GM18907 (cell line): ENCODE data around the gene LYRM2.

Source experiments
- ATAC-seq: cut with Tn5 transposase; IDR thresholded peaks from one replicate; pipeline ENCODE4 v1.9.1; 2021; ENCODE audit warnings: mild to moderate bottlenecking, moderate library complexity; ENCODE audit not compliant: unreplicated experiment

LYRM2 gene

DNA sequence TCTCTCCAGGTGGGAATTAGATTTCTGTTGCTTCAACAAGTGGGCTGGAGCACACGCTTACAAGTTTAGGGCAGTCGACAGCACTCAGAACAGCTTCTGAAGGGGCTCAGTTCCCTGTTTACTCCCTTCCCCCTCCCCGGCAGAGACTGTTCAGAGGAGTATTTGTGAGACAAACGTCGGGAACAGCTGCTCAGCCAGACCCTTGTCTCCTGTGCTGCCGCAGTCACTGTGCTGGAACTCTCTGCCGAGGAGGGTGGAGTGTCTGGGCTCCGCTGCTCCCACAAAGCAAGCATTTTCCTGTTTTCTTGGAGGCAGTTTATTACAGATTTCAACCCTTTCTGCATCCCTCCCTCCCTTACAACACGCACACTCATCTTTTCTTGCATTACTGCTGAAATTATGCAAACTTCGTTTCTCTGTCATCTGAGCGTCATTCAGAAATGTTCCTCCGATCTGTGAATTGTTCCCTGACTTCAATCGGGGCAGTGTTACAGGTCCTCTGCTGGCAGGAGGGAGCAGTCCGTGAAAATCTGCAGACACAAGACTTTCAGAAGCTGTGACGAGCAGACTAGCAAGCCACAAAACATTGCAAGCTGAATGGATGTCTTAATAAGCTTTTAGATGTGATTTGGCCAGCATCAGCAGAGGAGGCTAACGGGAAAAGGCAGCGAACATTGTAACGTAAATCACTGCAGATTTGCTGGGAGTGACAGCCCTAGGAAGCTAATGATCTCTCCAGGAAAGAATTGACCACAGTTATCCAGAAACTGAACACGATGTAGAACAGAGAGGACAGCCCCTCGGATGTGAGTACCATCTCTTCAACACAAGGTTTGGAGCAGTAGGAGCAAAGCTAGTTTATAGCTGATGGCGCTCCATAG, 76.2 kb downstream of the LYRM2 start:
- ATAC-seq, result no peak

DNA sequence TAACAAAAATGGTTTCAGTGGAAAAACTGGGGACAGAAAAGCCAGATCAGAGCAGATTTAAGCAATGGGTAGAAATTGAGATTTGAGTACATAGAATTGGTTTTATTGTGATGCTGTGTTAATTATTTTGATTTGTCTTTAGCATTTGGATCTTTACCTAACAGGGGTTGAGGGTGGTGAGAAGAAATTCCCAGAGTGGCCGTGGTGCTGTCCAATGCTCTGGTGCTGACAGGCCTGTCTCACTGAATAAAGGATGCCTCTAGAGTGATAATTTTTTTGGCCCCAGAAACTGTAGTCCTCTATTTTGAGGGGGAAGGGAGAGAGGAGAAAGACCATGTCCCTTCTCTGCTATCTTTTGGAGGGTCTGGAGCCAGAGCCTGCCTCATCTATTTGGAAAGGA, 79.1 kb downstream of the LYRM2 start:
- ATAC-seq, result no peak

DNA sequence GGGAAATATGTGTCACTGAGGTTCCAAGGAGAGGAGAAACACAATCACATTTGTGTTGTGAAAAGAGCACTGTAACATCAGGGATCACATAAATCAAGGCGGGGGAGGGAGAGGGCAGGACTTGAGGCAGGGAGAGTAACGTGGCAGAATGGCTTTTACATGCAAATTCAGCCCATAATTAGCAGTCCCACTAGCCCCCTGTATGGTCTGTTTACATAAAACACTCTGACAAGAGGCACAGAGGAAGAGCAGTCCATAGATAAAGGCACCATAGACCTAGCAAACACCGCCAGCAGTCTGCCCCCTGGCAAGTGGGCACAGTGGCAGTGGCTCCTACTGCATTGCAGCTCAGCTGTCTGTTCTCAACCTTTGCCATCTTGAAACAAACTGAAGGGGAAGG, 82.7 kb downstream of the LYRM2 start:
- ATAC-seq, result no peak

DNA sequence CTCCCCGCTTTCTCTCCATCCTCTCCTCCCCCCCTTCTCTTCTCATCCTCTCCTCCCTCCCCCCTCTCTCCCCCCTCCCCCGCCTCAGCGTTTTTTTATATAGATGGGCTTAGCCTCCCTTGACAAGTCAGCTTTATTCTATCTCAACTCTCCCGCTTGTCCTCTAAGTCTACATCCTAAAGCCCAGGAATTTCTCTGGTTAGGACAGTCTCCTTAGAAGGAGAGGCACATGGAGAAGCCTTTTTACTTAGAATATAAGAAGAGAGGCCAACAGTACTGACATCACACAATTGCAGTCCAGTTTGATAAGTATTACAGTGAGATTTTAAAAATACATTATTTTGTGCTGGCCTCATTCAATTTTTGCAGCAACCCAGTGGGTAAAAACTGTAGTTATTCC, 83.5 kb downstream of the LYRM2 start:
- ATAC-seq, result no peak

DNA sequence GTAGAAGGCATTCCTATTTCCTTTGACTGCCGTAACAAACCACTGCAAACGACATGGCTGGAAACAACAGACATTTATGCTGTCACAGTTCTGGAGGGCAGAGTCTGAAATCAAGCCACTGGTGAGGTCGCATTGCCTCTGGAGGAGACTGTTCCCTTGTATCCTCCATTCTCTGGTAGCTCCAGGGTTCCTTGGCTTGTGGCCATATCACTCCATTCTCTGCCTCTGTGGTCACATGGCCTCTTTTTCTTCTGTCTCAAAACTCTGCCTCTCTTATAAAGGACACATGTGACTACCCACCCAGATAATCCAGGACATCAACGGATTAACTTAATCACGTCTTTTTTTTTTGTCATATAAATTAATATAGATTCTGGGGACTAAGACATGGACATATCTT, 84.4 kb downstream of the LYRM2 start:
- no peak for ATAC-seq

DNA sequence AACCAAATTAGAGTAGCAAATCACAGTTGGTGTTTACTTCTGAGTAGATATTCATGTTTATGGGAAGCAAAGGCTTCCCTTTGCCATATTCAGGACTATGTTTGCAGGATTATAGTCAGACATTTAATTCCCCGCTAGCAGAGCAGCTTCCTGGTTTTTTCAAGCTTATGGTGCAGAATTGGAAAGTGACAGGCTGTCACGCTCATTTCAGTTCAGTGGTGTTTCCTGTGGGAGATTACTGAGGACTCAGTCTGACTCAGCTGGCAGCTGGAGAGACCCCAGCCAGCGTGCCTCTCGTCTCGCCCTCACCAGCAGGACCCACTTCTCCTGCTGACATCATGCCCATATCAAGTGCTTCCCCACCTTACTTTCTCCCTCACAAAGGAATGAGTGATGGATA, 85.1 kb downstream of the LYRM2 start:
- no peak for ATAC-seq

DNA sequence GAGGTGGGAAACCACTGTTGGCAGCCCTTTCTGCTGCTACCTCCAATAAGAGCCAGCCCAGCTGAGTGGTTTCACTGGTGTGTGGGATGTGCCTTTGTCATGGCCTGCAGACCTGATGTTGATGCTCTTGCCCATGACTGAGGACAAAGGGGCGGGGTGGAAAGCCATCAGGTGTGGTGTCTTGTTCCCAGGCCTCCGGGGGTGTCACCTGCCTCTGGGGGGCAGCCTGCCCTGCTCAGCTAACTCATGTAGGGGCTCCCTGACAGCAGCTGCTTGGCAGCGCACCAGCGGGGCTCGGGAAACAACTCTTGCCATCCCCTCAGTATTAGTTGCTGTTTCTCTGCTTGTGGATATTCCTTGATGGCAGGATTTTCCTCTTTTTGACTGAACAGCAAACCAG, 91.3 kb downstream of the LYRM2 start:
- no peak for ATAC-seq

DNA sequence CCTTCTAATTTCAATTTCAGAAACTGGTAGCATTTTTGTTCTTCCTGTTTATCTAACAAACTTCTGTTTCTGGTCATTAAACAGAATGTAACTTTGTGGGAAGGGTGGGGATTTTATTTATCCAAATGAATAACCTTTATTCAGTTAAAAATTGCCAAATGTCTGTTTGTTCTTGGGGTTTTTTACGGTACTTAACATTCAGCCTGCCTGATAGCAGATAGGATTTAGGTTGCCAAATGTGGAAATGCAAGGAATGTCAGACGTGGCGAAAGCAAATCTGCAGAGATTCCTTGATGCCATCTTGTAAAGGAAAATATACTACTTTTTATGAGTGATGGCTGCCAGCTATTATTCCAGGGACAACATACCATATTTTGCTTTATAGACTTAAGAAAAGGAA, 95.7 kb downstream of the LYRM2 start:
- ATAC-seq, result peak; percentile 39

DNA sequence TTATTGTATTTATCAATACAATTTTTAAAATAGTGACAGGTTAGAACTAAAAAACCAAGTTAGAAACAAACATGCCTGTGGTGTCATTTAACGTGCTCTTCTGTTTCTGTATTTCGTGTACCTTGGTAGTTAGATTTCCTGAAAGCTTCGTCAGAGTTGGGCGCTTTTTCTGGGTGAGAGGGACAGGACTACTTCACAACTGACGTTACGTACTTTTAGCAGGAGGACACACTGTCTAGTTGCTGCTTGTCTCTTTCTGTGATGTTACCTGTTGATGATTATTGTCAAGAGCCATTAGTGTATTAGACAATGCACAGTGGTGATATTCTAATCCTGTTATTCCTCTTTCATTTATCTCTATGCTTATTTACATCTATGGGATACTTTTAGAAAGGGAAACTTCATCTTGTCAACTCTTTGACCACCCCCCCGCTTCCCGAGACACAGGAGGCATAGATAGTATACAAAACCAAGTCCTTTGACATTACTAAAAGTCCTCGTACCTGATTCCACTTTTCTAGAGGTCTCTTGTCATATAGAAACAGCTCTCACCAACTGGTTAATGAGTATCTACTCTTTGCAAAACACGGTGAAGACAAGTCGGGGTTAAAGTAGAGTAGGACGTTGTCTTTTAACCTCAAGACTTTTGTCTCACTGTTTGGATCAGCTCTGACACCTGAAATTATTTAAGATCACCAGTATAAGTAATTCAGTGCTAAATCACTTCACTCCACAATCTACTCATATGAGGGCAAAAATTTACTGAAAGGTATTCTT, 96.3 kb downstream of the LYRM2 start:
- peak; percentile 97 for ATAC-seq

DNA sequence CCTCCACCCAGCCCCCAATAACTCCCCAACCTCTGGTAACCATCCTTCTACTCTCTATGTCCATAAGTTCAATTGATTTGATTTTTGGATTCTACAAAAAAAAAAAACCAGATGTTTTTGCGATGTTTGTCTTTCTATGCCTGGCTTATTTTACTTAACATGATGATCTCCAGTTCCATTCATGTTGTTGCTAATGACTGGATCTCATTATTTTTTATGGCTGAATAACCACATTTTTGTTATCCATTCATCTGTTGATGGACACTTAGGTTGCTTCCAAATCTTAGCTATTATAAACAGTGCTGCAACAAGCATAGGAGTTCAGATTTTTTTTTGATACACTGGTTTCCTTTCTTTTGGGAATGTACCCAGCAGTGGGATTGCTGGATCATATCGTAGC, 98.8 kb downstream of the LYRM2 start:
- ATAC-seq, result no peak

DNA sequence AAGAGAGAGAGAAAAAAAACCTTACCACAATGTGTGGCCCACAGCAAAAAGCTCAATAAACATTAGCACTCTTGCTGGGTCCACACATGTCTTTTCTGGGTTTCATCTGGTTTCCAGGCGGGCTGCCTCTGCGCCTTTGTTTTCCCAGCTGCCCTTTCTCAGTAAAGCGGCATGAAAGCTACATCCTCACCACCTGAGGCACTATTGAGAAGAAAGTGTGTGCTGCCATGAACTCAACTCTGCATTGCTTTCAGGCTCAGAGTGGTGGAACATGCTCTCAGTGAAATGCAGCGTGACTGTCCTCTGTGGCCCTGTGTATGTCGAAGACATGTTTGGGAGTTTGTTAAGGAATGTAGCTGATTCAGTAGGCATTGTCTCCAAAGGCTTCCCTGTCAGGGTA, 102.3 kb downstream of the LYRM2 start:
- ATAC-seq, result no peak

DNA sequence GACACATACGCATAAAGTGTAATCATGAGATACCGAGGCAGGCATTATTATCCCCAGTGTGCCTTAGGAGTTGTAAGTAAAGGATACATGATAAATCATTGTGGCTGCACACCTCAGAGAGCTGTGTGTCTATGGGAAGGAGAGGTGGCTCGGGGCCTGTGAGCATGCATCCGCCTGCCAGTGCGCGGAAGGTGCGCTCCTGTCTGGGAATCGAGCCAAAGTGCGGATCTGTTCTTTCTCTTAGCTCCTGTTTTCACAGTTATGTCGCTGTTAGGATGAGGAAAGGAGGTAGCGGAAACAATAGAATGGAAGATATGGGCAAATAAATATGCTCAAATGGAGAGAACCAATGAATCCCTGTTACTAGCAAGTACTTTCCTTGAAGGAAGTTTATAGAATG, 107.6 kb downstream of the LYRM2 start:
- ATAC-seq, result no peak

DNA sequence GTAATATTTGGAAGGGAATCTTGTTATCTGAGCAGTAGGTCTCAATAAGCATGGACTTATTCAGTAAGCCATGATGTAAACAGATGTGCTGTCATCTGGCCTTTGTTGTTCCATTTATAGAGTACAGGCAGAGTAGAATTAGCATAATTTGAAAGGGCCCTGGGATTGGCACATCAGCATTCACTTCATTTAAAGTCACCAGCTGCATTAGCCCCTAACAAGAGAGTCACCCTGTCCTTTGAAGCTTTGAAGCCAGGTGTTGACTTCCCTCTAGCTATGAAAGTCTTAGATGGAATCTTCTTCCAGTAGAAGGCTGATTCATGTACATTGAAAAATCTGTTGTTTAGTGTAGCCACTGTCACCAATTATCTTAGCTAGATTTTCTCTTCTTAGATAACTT, 109.7 kb downstream of the LYRM2 start:
- ATAC-seq, result no peak

DNA sequence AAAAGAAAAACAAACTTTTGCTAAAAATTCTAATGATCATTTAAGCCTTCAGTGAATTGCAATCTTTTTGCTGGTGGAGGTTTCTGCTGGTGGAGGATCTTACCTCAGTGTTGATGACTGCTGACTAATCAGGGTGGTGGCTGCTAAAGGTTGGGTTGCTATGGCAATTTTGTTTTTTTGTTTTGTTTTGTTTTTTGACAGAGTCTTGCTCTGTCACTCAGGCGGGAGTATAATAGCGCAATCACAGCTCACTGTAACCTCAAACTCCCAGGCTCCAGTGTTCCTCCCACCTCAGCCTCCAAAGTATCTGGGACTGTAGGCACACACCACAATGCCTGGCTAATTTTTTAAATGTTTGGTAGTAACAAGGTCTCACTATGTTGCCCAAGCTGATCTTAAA, 110.9 kb downstream of the LYRM2 start:
- no peak for ATAC-seq

DNA sequence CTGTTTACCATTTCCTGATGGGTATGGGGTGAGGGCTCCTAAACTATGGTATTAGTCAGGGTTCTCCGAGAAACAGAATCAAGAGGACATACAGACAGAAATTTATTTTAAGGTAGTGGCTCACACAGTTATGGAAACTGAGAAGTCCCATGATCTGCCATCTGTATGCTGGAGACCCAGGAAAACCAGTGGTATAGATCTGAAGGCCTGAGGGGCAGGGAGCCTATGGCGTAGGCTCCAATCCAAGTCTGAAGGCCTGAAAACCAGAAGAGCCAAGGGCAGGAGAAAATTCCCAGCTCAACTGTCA, 112.0 kb downstream of the LYRM2 start:
- ATAC-seq, result no peak

DNA sequence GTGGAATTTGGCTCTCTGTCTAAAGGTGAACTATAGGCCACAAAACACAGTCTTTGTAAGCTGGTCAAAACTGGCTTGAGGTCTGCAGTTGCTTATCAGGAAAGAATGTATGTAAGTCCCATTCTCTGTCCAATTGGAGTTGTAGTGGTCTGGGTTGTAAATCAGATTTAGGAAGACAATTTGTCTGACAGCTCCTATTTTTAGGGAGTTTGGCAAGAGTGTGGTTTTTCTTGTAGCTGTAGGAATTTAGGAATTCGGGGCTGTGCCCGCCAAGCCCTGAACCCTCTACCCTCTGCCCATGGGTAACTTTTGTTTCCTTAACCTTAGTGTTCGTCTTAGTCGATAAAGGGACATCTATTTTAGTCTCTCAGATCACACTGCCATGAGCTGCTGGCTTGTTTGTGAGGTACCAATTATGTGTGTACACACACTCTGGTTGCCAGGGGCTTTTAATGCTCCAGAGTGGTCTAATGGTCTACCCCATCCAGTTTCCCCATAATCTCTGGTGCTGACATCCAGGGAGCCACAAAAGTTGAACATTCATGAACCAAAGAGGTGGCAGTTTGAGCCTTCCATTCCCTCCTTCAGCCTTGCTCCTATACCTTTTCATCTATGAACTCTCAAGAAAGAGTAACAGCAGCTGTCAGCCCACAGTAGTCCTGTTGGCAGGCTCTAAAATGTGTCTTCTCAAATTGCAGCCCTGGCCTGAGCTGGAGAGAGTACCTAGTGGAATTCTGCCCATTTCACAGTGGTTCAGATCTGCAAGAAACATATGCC, 112.6 kb downstream of the LYRM2 start:
- ATAC-seq, result no peak

DNA sequence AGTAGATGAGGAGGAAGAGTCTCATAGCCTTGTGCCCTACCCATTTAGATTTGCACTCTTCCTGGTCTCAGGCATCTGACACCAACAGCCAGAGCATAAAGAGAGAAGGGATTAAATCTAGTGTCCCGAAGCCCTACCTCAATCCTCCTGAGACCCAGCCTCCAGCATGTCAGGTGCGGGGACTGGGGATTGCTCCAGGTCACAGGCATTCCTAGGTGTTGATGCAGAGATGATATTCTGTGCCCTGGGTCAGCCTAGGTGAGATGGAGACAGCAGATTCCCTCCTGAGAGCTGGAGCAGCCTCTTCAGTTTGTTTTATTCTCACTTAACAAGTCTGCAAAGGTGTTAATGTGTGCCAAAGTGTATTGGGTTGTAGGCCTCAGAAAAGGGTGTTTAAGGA, 115.8 kb downstream of the LYRM2 start:
- ATAC-seq, result no peak

DNA sequence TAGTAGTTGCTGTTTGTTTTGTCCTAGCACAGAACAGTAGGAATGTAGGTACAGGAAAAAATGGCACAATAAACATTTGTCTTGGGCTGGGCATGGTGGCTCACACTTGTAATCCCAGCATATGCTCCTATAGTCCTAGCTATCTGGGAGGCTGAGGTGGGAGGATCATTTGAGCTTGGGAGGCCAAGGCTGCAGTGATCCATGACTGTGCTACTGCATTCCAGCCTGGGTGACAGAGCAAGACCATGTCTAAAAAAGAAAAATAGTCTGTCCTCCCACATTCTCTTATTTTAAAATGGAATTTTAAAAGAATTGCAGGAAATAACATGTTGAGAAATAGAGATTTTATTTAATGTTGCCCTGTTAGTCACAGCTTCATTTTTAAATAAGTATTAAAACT, 117.8 kb downstream of the LYRM2 start:
- ATAC-seq, result no peak

DNA sequence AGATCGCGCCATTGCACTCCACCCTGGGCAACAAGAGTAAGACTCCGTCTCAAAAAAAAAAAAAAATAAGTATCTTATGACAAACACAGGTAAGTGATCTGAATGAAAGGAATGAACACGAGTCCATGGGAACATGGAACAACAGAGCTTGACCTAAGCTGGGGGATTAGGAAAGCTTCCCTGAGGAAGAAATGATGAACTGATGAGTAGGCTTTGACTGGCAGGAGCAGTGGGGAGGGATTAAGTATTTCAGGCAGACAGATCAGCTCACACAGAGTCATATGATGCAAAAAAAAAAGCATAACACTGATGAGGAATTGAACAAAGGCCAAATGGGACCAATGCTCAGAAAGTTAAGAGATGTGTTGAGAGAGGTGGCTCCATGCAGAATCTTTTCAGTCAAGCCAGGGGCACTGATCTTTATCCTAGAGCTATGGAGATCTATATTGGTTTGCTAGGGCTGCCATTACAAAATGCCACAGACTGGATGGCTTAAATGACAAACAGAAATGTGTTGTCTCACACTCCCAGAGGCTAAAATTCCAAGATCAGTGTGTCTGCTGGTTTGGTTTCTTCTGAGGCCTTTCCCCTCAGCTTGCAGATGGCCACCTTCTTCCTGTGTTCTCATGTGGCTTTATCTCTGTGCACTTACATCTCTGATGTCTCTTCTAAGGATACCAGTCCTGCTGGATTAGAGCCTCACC, 120.0 kb downstream of the LYRM2 start:
- ATAC-seq, result no peak
